Astrocyte (in vitro differentiated cells and primary cell): Measurements from ENCODE around the gene IRGC. TPM values are rescaled to one million over a fixed set of nuclear protein-coding genes. Genes with fewer than 3 reads are reported as not detected.

Source experiments
- DNase-seq: peaks from one replicate; pipeline ENCODE4 v3.0.0-alpha.2; 2010; ENCODE audit warnings: low read depth
- FAIRE-seq: peaks from 2 replicates; lab custom pipeline; 2011; peaks lifted over from hg19 to GRCh38; lab: Jason Lieb, UNC
- H2AFZ ChIP-seq: 2 replicates; pipeline ENCODE4 v1.6.0; 2012; ENCODE audit warnings: low read depth, low read length, inconsistent platforms
- H3K27ac ChIP-seq: 2 replicates; pipeline ENCODE4 v1.5.1; 2011; ENCODE audit warnings: low read depth, low read length, inconsistent platforms
- H3K27me3 ChIP-seq: 2 replicates; pipeline ENCODE4 v1.6.0; 2011; ENCODE audit warnings: low read length, inconsistent platforms; ENCODE audit not compliant: insufficient read depth
- H3K36me3 ChIP-seq: 2 replicates; pipeline ENCODE4 v1.5.1; 2011; ENCODE audit warnings: low read length, inconsistent platforms; ENCODE audit not compliant: insufficient read depth
- H3K4me1 ChIP-seq: 2 replicates; pipeline ENCODE4 v1.5.1; 2011; ENCODE audit warnings: low read length, inconsistent platforms; ENCODE audit not compliant: insufficient read depth
- H3K4me2 ChIP-seq: 2 replicates; pipeline ENCODE4 v1.6.0; 2012; ENCODE audit warnings: low read length, inconsistent platforms
- H3K4me3 ChIP-seq: 2 replicates; pipeline ENCODE4 v1.5.1; 2011; ENCODE audit warnings: low read depth, mild to moderate bottlenecking, low read length, inconsistent platforms; ENCODE audit not compliant: insufficient read depth
- H3K79me2 ChIP-seq: 2 replicates; pipeline ENCODE4 v1.6.0; 2012; ENCODE audit warnings: mild to moderate bottlenecking, low read length, inconsistent platforms; ENCODE audit not compliant: insufficient read depth
- H3K9ac ChIP-seq: 2 replicates; pipeline ENCODE4 v1.6.0; 2012; ENCODE audit warnings: mild to moderate bottlenecking, low read length, inconsistent platforms
- H3K9me3 ChIP-seq: 2 replicates; pipeline ENCODE4 v1.5.1; 2012; ENCODE audit warnings: low read depth, mild to moderate bottlenecking, low read length, inconsistent platforms; ENCODE audit not compliant: insufficient read depth
- H4K20me1 ChIP-seq: 2 replicates; pipeline ENCODE4 v1.6.0; 2012; ENCODE audit warnings: low read length, inconsistent platforms; ENCODE audit not compliant: insufficient read depth
- H3K27ac Mint-ChIP-seq: one replicate; pipeline ENCODE4 v1.8.0; 2021; ENCODE audit warnings: mild to moderate bottlenecking, mixed read lengths; ENCODE audit not compliant: unreplicated experiment
- H3K27me3 Mint-ChIP-seq: one replicate; pipeline ENCODE4 v1.8.0; 2021; ENCODE audit warnings: low read depth, mixed read lengths; ENCODE audit not compliant: unreplicated experiment
- H3K36me3 Mint-ChIP-seq: one replicate; pipeline ENCODE4 v1.8.0; 2021; ENCODE audit warnings: low read depth, mixed read lengths; ENCODE audit not compliant: unreplicated experiment
- H3K4me1 Mint-ChIP-seq: one replicate; pipeline ENCODE4 v1.8.0; 2021; ENCODE audit warnings: low read depth, mixed read lengths; ENCODE audit not compliant: unreplicated experiment
- H3K4me3 Mint-ChIP-seq: one replicate; pipeline ENCODE4 v1.8.0; 2021; ENCODE audit warnings: mild to moderate bottlenecking, moderate library complexity, mixed read lengths; ENCODE audit not compliant: unreplicated experiment
- H3K9me3 Mint-ChIP-seq: one replicate; pipeline ENCODE4 v1.8.0; 2021; ENCODE audit warnings: mild to moderate bottlenecking, mixed read lengths; ENCODE audit not compliant: unreplicated experiment
- EZH2 ChIP-seq: IDR thresholded peaks from 2 replicates; pipeline ENCODE4 v1.6.1; 2012; ENCODE audit warnings: mild to moderate bottlenecking, low read length, inconsistent platforms; ENCODE audit not compliant: insufficient read depth
- total RNA-seq: library from RNA; stranded (reverse); gene quantifications from 2 replicates; pipeline ENCODE4 v1.2.1, GENCODE V29; 2021
- TF ChIP-seq, protein P1 (sequence below): IDR thresholded peaks from 2 replicates; pipeline ENCODE4 v1.5.1; 2011; ENCODE audit warnings: low read depth, mild to moderate bottlenecking, inconsistent platforms, low read length, moderate library complexity; ENCODE audit not compliant: insufficient read depth

The IRGC gene
- total RNA-seq, 1 donor from 2014 or later, result not detected

DNA sequence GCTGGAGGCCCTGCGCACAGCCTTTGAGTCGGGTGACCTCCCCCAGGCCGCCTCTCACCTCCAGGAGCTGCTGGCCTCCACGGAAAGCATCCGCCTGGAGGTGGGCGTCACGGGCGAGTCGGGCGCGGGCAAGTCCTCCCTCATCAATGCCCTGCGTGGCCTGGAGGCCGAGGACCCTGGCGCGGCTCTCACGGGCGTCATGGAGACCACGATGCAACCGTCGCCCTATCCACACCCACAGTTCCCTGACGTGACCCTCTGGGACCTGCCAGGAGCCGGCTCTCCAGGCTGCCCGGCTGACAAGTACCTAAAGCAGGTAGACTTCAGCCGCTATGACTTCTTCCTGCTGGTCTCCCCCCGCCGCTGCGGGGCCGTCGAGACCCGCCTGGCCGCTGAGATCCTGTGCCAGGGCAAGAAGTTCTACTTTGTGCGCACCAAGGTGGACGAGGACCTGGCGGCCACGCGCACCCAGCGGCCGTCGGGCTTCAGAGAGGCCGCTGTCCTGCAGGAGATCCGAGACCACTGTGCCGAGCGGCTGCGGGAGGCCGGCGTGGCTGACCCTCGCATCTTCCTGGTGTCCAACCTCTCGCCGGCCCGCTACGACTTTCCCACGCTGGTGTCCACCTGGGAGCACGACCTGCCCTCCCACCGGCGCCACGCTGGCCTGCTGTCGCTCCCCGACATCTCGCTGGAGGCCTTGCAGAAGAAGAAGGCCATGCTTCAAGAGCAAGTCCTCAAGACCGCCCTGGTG lies 2.9 kb downstream of the IRGC start:
- H3K4me3 Mint-ChIP-seq, result no peak overlapping the region

DNA sequence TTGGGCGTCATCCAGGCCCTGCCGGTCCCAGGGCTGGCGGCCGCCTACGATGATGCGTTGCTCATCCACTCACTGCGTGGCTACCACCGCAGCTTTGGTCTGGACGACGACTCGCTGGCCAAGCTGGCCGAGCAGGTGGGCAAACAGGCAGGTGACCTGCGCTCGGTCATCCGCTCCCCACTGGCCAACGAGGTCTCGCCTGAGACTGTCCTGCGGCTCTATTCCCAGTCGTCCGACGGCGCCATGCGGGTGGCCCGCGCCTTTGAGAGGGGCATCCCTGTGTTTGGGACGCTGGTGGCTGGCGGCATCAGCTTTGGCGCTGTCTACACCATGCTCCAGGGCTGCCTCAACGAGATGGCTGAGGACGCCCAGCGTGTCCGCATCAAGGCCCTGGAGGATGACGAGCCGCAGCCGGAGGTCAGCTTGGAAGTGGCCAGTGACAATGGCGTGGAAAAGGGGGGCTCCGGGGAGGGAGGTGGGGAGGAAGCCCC lies 3.5 kb downstream of the IRGC start:
- FAIRE-seq, result no peak
- Mint-ChIP-seq H3K4me3 (no peak overlapping the region), H3K9me3 (no peaks in the 10 kb centered on the region)

More for the DNA sequence above, 2.9 kb downstream of the IRGC start:
- no peaks in the 10 kb centered on the region for H4K20me1 ChIP-seq
- FAIRE-seq (no peak), DNase-seq (no peak)
- H3K4me3 ChIP-seq, result no peak overlapping the region
- no peaks in the 10 kb centered on the region for H3K79me2 ChIP-seq
- H3K36me3 ChIP-seq, result no peaks in the 10 kb centered on the region
- H3K36me3 Mint-ChIP-seq, result no peaks in the 10 kb centered on the region
- no peaks in the 10 kb centered on the region for H3K9me3 Mint-ChIP-seq
- no peaks in the 10 kb centered on the region for H3K9me3 ChIP-seq
- no peak overlapping the region for H3K27ac Mint-ChIP-seq
- peaks cover 14% of the 10 kb centered on the region for H3K27me3 Mint-ChIP-seq
- H2AFZ ChIP-seq, result no peak overlapping the region
- H3K4me1 Mint-ChIP-seq, result no peaks in the 10 kb centered on the region
- no peaks in the 10 kb centered on the region for H3K27me3 ChIP-seq
- H3K9ac ChIP-seq, result no peak overlapping the region
- H3K4me2 ChIP-seq, result no peak overlapping the region
- no peaks in the 10 kb centered on the region for H3K4me1 ChIP-seq
- H3K27ac ChIP-seq, result no peak overlapping the region
- TF ChIP-seq, protein P1, sequence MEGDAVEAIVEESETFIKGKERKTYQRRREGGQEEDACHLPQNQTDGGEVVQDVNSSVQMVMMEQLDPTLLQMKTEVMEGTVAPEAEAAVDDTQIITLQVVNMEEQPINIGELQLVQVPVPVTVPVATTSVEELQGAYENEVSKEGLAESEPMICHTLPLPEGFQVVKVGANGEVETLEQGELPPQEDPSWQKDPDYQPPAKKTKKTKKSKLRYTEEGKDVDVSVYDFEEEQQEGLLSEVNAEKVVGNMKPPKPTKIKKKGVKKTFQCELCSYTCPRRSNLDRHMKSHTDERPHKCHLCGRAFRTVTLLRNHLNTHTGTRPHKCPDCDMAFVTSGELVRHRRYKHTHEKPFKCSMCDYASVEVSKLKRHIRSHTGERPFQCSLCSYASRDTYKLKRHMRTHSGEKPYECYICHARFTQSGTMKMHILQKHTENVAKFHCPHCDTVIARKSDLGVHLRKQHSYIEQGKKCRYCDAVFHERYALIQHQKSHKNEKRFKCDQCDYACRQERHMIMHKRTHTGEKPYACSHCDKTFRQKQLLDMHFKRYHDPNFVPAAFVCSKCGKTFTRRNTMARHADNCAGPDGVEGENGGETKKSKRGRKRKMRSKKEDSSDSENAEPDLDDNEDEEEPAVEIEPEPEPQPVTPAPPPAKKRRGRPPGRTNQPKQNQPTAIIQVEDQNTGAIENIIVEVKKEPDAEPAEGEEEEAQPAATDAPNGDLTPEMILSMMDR, result no peak
- no peak for TF ChIP-seq EZH2

More for the DNA sequence above, 3.5 kb downstream of the IRGC start:
- H3K4me1 Mint-ChIP-seq, result no peaks in the 10 kb centered on the region
- no peaks in the 10 kb centered on the region for H4K20me1 ChIP-seq
- no peak overlapping the region for H3K27ac Mint-ChIP-seq
- H3K27ac ChIP-seq, result no peak overlapping the region
- H3K36me3 Mint-ChIP-seq, result no peaks in the 10 kb centered on the region
- no peaks in the 10 kb centered on the region for H3K27me3 ChIP-seq
- H3K79me2 ChIP-seq, result no peaks in the 10 kb centered on the region
- H3K4me2 ChIP-seq, result no peak overlapping the region
- H2AFZ ChIP-seq, result no peak overlapping the region
- H3K36me3 ChIP-seq, result no peaks in the 10 kb centered on the region
- no peak overlapping the region for H3K9ac ChIP-seq
- DNase-seq, result no peak
- TF ChIP-seq, protein P1, result no peak
- TF ChIP-seq EZH2, result no peak
- no peaks in the 10 kb centered on the region for H3K9me3 ChIP-seq
- no peak overlapping the region for H3K4me3 ChIP-seq
- no peaks in the 10 kb centered on the region for H3K4me1 ChIP-seq
- peaks cover 13% of the 10 kb centered on the region for H3K27me3 Mint-ChIP-seq
